ENCODE data around the gene MSRB2.
"Not testable (repeated sequence)": the region's sequence is repeated elsewhere in the genome, so short reads cannot be mapped to it uniquely, and the experiment has no call there.

GRCh38 chr10:23070092-23070912, 25.1 kb upstream of the MSRB2 start:
- TF ChIP-seq, protein P1, sequence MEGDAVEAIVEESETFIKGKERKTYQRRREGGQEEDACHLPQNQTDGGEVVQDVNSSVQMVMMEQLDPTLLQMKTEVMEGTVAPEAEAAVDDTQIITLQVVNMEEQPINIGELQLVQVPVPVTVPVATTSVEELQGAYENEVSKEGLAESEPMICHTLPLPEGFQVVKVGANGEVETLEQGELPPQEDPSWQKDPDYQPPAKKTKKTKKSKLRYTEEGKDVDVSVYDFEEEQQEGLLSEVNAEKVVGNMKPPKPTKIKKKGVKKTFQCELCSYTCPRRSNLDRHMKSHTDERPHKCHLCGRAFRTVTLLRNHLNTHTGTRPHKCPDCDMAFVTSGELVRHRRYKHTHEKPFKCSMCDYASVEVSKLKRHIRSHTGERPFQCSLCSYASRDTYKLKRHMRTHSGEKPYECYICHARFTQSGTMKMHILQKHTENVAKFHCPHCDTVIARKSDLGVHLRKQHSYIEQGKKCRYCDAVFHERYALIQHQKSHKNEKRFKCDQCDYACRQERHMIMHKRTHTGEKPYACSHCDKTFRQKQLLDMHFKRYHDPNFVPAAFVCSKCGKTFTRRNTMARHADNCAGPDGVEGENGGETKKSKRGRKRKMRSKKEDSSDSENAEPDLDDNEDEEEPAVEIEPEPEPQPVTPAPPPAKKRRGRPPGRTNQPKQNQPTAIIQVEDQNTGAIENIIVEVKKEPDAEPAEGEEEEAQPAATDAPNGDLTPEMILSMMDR (IDR thresholded peaks at IDR 0.05): not testable (repeated sequence)
- TF ChIP-seq POLR2A (IDR thresholded peaks at IDR 0.05): not testable (repeated sequence)

All from Peyer's patch (tissue), 4 donors.